SK-N-SH (cell line): ENCODE measurements around the gene PGAP2.
"Not testable (repeated sequence)": the region's sequence is repeated elsewhere in the genome, so short reads cannot be mapped to it uniquely, and the experiment has no call there.

ENCODE experiments used
- CTCF ChIP-seq: fragments of 200-600 bp; sonication (generic); IDR thresholded peaks from 2 replicates; pipeline ENCODE4 v1.6.1; 2017; ENCODE audit warnings: antibody characterized with exemption, mild to moderate bottlenecking, moderate library complexity
- FOSL2 ChIP-seq: IDR thresholded peaks from 2 replicates; pipeline ENCODE4 v1.4.0; 2012; ENCODE audit warnings: low read depth, mild to moderate bottlenecking, moderate library complexity, borderline replicate concordance
- IRF3 ChIP-seq: fragments of 150-350 bp; IDR thresholded peaks from 2 replicates; pipeline ENCODE4 v1.6.1; 2016; ENCODE audit warnings: mild to moderate bottlenecking, low read depth, low read length
- MEF2A ChIP-seq: IDR thresholded peaks from 2 replicates; pipeline ENCODE4 v1.4.0; 2012; ENCODE audit warnings: low read depth, borderline replicate concordance
- NFIC ChIP-seq: IDR thresholded peaks from 2 replicates; pipeline ENCODE4 v1.4.0; 2012; ENCODE audit warnings: borderline replicate concordance
- NRF1 ChIP-seq: IDR thresholded peaks from 2 replicates; pipeline ENCODE4 v1.6.1; 2012; ENCODE audit warnings: low read depth, mild to moderate bottlenecking, low read length
- POLR2AphosphoS5 ChIP-seq: IDR thresholded peaks from 2 replicates; pipeline ENCODE4 v1.6.1; 2012; ENCODE audit warnings: low read depth, low read length
- RAD21 ChIP-seq: IDR thresholded peaks from 2 replicates; pipeline ENCODE4 v1.6.1; 2012; ENCODE audit warnings: mild to moderate bottlenecking, low read length
- RCOR1 ChIP-seq: fragments of 150-350 bp; IDR thresholded peaks from 2 replicates; pipeline ENCODE4 v1.6.1; 2017; ENCODE audit warnings: antibody characterized with exemption, low read length
- SMC3 ChIP-seq: IDR thresholded peaks from 2 replicates; pipeline ENCODE4 v1.6.1; 2012; ENCODE audit warnings: low read depth, low read length, improper control_type of control experiment
- TAF1 ChIP-seq: IDR thresholded peaks from 2 replicates; pipeline ENCODE4 v1.6.1; 2012; ENCODE audit warnings: low read depth, mild to moderate bottlenecking, low read length, moderate library complexity, borderline replicate concordance
- USF2 ChIP-seq: fragments of 150-350 bp; IDR thresholded peaks from 2 replicates; pipeline ENCODE4 v1.6.1; 2017; ENCODE audit warnings: antibody characterized with exemption, low read length, low read depth, borderline replicate concordance
- YY1 ChIP-seq: IDR thresholded peaks from 2 replicates; pipeline ENCODE4 v1.4.0; 2012; ENCODE audit warnings: low read depth, mild to moderate bottlenecking

GRCh38 chr11:3766836-3767235, 41.5 kb upstream of the PGAP2 start:
- not testable (repeated sequence) for TF ChIP-seq RAD21, IRF3, FOSL2, CTCF, POLR2AphosphoS5, NRF1, NFIC, USF2, SMC3, TAF1, YY1, MEF2A, RCOR1
